ENCODE data around the gene TMEM203. TPM values are rescaled to one million over a fixed set of nuclear protein-coding genes. Genes with fewer than 3 reads are reported as not detected.

The TMEM203 gene
- polyA plus RNA-seq, 1 donor (not counting 4 experiments of a cell fraction or from before 2014, with no cell fraction given) = 29.2 TPM

DNA sequence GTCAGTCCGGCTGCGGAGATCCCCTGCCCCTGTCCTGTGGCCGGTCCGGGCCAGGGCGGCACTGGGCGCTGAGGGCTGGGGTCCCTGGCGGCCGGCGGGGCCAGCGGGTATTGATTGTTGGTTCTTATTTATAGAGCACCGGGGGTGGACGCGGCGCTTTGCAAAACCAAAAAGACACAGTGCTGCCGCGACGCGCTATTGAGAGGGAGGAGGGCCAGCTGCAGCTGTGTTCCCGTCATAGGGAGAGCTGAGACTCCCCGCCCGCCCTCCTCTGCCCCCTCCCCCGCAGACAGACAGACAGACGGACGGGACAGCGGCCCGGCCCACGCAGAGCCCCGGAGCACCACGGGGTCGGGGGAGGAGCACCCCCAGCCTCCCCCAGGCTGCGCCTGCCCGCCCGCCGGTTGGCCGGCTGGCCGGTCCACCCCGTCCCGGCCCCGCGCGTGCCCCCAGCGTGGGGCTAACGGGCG is 38.1 kb downstream of the TMEM203 start:
- H3K9me1 ChIP-seq (ENCODE audit: control insufficient read depth, extremely low read depth, insufficient read depth, low read length) = no peaks in the 10 kb centered on the region
- no peak overlapping the region for H3K4me3 ChIP-seq (ENCODE audit: control insufficient read depth in 2 of 3, extremely low read depth in 1 of 3, insufficient read depth in 2 of 3, low read depth in 1 of 3, low read length in 3 of 3)
- dilution Hi-C loops (cut with MboI; ENCODE audit: extremely low pct_ligation_motif_present, low sequenced_read_pairs) = no loop called here
- H2AFZ ChIP-seq (ENCODE audit: control insufficient read depth, low read length) = no peak overlapping the region
- DNase-seq (ENCODE audit: low read depth, low spot score) (no peak), FAIRE-seq (no peak)
- no peak overlapping the region for H3K4me2 ChIP-seq (ENCODE audit: control insufficient read depth, extremely low read depth, insufficient read depth, low read depth, low read length)
- H3K27ac ChIP-seq (ENCODE audit: control insufficient read depth, insufficient read depth, low read length) = no peak overlapping the region
- no peaks in the 10 kb centered on the region for H3K9me3 ChIP-seq (ENCODE audit: control insufficient read depth, low read depth, low read length)
- H3K36me3 ChIP-seq (ENCODE audit: control insufficient read depth in 2 of 2, extremely low read depth in 1 of 2, insufficient read depth in 2 of 2, low read length in 2 of 2) = no peaks in the 10 kb centered on the region
- no peak overlapping the region for H3K9ac ChIP-seq (ENCODE audit: control insufficient read depth, extremely low read depth, insufficient read depth, low read length)
- TF ChIP-seq, protein P1, sequence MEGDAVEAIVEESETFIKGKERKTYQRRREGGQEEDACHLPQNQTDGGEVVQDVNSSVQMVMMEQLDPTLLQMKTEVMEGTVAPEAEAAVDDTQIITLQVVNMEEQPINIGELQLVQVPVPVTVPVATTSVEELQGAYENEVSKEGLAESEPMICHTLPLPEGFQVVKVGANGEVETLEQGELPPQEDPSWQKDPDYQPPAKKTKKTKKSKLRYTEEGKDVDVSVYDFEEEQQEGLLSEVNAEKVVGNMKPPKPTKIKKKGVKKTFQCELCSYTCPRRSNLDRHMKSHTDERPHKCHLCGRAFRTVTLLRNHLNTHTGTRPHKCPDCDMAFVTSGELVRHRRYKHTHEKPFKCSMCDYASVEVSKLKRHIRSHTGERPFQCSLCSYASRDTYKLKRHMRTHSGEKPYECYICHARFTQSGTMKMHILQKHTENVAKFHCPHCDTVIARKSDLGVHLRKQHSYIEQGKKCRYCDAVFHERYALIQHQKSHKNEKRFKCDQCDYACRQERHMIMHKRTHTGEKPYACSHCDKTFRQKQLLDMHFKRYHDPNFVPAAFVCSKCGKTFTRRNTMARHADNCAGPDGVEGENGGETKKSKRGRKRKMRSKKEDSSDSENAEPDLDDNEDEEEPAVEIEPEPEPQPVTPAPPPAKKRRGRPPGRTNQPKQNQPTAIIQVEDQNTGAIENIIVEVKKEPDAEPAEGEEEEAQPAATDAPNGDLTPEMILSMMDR (optimal IDR thresholded peaks at IDR 0.05 in 1 of 3, IDR thresholded peaks at IDR 0.05 in 1 of 3, conservative IDR thresholded peaks at IDR 0.05 in 1 of 3; ENCODE audit: extremely low read depth in 1 of 3, insufficient read depth in 2 of 3, low read length in 3 of 3) = no peak
- no peak for TF ChIP-seq EZH2 (IDR thresholded peaks at IDR 0.05; ENCODE audit: low read length)
- H3K79me2 ChIP-seq (ENCODE audit: control insufficient read depth, insufficient read depth, low read length) = no peaks in the 10 kb centered on the region
- H3K4me1 ChIP-seq (ENCODE audit: control insufficient read depth, extremely low read depth, insufficient read depth, low read length) = no peaks in the 10 kb centered on the region
- H3K27me3 ChIP-seq (ENCODE audit: control insufficient read depth, extremely low read depth, insufficient read depth, low read length) = peaks cover 86% of the 10 kb centered on the region
- H4K20me1 ChIP-seq (ENCODE audit: control insufficient read depth, extremely low read depth, insufficient read depth, low read length) = peaks cover 4% of the 10 kb centered on the region

DNA sequence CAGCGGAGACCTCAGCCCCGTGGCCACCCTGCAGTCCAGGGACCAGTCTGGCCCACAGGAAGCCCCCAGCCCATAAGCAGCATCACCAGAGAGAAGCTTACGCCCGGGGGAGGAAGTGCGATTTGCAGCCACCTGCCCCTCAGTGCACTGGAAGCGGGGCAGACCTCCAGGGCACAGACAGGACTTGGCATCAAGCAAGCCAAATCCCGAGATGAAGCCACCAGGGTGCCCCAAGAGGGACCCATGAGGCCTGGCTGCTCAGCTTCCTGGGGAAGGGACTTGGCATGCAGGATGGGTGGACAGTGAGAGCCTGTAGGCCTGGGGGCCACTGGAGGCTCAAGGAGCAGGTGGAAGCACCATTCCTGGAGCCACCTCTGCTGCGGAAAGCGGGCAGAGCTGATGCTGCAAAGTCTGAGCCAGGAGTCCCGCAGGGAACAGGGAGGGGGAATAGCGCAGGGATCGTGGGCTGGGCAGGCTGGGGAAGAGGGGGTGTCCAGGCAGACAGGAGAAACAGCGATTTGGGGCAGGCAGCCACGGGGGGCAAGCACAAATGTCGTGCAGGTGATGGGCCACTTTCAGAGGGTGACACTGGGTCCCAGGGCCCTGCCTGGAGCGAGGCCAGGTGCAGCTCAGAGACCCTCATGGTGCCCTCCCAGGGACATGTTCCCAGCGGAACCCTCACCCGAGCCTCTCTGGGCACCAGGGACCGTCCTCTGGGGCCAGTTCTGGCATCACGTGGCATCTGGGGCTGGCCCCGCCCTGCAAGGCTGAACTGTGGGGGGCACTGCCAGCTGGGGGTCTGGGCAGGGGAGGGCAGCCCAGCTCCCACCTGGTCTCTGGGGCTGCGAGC is 38.8 kb downstream of the TMEM203 start:
- TF ChIP-seq, protein P1 (optimal IDR thresholded peaks at IDR 0.05 in 1 of 3, IDR thresholded peaks at IDR 0.05 in 1 of 3, conservative IDR thresholded peaks at IDR 0.05 in 1 of 3; ENCODE audit: extremely low read depth in 1 of 3, insufficient read depth in 2 of 3, low read length in 3 of 3) = no peak
- TF ChIP-seq EZH2 (IDR thresholded peaks at IDR 0.05; ENCODE audit: low read length) = peak; percentile 73
- Histone ChIP-seq H3K4me2 (ENCODE audit: control insufficient read depth, extremely low read depth, insufficient read depth, low read depth, low read length) (no peak overlapping the region), H3K9me1 (ENCODE audit: control insufficient read depth, extremely low read depth, insufficient read depth, low read length) (no peaks in the 10 kb centered on the region), H3K27ac (ENCODE audit: control insufficient read depth, insufficient read depth, low read length) (no peak overlapping the region), H3K4me3 (ENCODE audit: control insufficient read depth in 2 of 3, extremely low read depth in 1 of 3, insufficient read depth in 2 of 3, low read depth in 1 of 3, low read length in 3 of 3) (no peak overlapping the region), H3K27me3 (ENCODE audit: control insufficient read depth, extremely low read depth, insufficient read depth, low read length) (peaks cover 87% of the 10 kb centered on the region), H3K4me1 (ENCODE audit: control insufficient read depth, extremely low read depth, insufficient read depth, low read length) (no peaks in the 10 kb centered on the region), H2AFZ (ENCODE audit: control insufficient read depth, low read length) (no peak overlapping the region), H3K9ac (ENCODE audit: control insufficient read depth, extremely low read depth, insufficient read depth, low read length) (no peak overlapping the region), H3K36me3 (ENCODE audit: control insufficient read depth in 2 of 2, extremely low read depth in 1 of 2, insufficient read depth in 2 of 2, low read length in 2 of 2) (no peaks in the 10 kb centered on the region), H3K9me3 (ENCODE audit: control insufficient read depth, low read depth, low read length) (no peaks in the 10 kb centered on the region), H4K20me1 (ENCODE audit: control insufficient read depth, extremely low read depth, insufficient read depth, low read length) (peaks cover 4% of the 10 kb centered on the region), H3K79me2 (ENCODE audit: control insufficient read depth, insufficient read depth, low read length) (no peaks in the 10 kb centered on the region)
- dilution Hi-C loops (cut with MboI; ENCODE audit: extremely low pct_ligation_motif_present, low sequenced_read_pairs) = no loop called here
- FAIRE-seq (no peak), DNase-seq (ENCODE audit: low read depth, low spot score) (no peak)

Measured in keratinocyte (primary cell).